Thyroid gland (tissue), 4 donors: ENCODE data around the gene ZNF420. TPM values are rescaled to one million over a fixed set of nuclear protein-coding genes. Genes with fewer than 3 reads are reported as not detected.
"Not testable (repeated sequence)": the region's sequence is repeated elsewhere in the genome, so short reads cannot be mapped to it uniquely, and the experiment has no call there.

Experiments
- DNase-seq, 2 donors: peaks; one replicate each; pipeline ENCODE4 v3.0.0-alpha.2; 2019
- H3K27ac ChIP-seq, 3 donors: fragments of 200-600 bp; sonication (generic); 1 replicate in 2 of 3; 2 replicates in 1 of 3; pipeline ENCODE4 v1.5.1; 2016 to 2019; ENCODE audit warnings: mild to moderate bottlenecking in 1 of 3, moderate library complexity in 1 of 3
- H3K27me3 ChIP-seq: fragments of 200-600 bp; sonication (generic); one replicate; pipeline ENCODE4 v1.5.1; 2019
- H3K36me3 ChIP-seq, 2 donors: fragments of 200-600 bp; sonication (generic); one replicate each; pipeline ENCODE4 v1.5.1; 2016 to 2019
- H3K4me1 ChIP-seq, 2 donors: fragments of 200-600 bp; sonication (generic); one replicate each; pipeline ENCODE4 v1.5.1; 2017 to 2019
- H3K4me3 ChIP-seq, 3 donors: fragments of 200-600 bp; sonication (generic); replicated peaks in 1 of 3; 1 replicate in 2 of 3; 2 replicates in 1 of 3; pipeline ENCODE4 v1.5.1; 2016; ENCODE audit warnings: mild to moderate bottlenecking in 1 of 3
- H3K9me3 ChIP-seq: fragments of 200-600 bp; sonication (generic); one replicate; pipeline ENCODE4 v1.5.1; 2017
- POLR2A ChIP-seq, 2 donors: fragments of 450-650 bp; IDR thresholded peaks; one replicate each; pipeline ENCODE4 v1.6.1; 2017; ENCODE audit warnings: antibody characterized with exemption in 2 of 2, mild to moderate bottlenecking in 2 of 2, moderate library complexity in 1 of 2
- WGBS, 2 donors: methylation state at CpG; one replicate each; pipeline ENCODE4 v1.1.5; 2017; 5-methylcytosine and 5-hydroxymethylcytosine counted together
- intact Hi-C: fragments of 100-400 bp; cut with DNase I; formaldehyde crosslinking; loops from one replicate; pipeline ENCODE4 v1.15.1; 2023
- total RNA-seq, 4 donors: library from RNA; depleted of rRNA; stranded (reverse); fragments of >200 nt; gene quantifications; one replicate each; pipeline ENCODE4 v1.2.3, GENCODE V29; 2016
- TF ChIP-seq, protein P1 (sequence below), 6 experiments: fragments of 200-600 bp in 3 of 6; fragments of 450-650 bp in 3 of 6; sonication (generic) in 3 of 6; IDR thresholded peaks; one replicate each; pipeline ENCODE4 v1.5.1; 2016 to 2019; ENCODE audit warnings: antibody characterized with exemption in 6 of 6, mild to moderate bottlenecking in 2 of 6, inconsistent platforms in 1 of 6, moderate library complexity in 1 of 6

ZNF420 gene
- total RNA-seq, 4 donors from 2014 or later, result 15.8 to 26.6 (median 16.8) TPM

DNA sequence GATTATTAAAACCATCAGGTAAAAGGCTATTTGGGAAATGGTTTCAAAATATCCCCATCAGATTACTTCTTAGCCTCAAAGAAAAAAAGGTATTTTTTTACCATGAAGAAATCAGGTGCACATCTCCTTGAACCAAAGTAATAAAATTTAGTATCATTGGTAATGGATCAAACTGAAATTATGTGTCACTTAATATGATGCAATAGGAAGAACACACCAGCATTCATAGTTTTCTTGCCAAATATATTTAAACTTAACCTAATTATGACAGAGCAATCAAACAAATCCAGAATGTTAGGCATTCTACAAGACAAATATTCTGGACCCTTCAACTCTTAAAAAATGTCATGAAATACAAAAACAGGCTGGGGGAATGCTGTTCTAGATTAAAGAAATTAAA is 4.1 kb upstream of the ZNF420 start:
- H3K36me3 ChIP-seq, result no peaks in the 10 kb centered on the region
- H3K27ac ChIP-seq, result no peak overlapping the region
- TF ChIP-seq, protein P1, sequence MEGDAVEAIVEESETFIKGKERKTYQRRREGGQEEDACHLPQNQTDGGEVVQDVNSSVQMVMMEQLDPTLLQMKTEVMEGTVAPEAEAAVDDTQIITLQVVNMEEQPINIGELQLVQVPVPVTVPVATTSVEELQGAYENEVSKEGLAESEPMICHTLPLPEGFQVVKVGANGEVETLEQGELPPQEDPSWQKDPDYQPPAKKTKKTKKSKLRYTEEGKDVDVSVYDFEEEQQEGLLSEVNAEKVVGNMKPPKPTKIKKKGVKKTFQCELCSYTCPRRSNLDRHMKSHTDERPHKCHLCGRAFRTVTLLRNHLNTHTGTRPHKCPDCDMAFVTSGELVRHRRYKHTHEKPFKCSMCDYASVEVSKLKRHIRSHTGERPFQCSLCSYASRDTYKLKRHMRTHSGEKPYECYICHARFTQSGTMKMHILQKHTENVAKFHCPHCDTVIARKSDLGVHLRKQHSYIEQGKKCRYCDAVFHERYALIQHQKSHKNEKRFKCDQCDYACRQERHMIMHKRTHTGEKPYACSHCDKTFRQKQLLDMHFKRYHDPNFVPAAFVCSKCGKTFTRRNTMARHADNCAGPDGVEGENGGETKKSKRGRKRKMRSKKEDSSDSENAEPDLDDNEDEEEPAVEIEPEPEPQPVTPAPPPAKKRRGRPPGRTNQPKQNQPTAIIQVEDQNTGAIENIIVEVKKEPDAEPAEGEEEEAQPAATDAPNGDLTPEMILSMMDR (IDR thresholded peaks at IDR 0.05), result no peak
- no peak for TF ChIP-seq POLR2A (IDR thresholded peaks at IDR 0.05)
- H3K27me3 ChIP-seq, result no peaks in the 10 kb centered on the region
- no peak overlapping the region for H3K4me3 ChIP-seq
- H3K9me3 ChIP-seq, result no peaks in the 10 kb centered on the region
- peaks cover 1 to 3% of the 10 kb centered on the region in 2 donors for H3K4me1 ChIP-seq
- intact Hi-C loops, result no loop called here
- DNase-seq, result no peak

DNA sequence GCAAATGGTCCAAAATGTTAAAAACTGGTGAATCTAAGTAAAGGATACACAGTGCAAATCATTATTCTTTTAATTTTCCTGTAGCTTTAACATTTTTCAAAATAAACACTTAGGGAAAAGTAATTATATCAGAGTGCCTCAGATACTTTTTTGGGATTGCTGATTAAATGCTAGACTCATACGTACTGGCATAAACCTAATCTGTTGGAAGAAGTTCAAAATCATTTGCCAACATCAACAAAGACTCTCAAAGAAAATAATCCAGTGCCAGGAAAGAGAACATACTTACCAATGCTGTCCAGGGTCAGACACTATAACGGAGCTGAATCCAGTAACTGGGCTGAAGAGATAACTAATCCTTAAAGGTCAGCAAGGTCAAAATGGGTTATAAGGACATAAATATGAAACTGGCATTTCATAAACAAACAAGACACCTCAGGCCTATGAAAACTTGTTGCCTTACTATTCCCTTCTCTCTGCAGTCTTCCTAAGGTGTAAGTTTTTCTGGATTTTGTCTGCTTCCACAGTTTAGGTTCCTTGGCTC is 3.3 kb upstream of the ZNF420 start:
- no peaks in the 10 kb centered on the region for H3K36me3 ChIP-seq
- H3K9me3 ChIP-seq, result no peaks in the 10 kb centered on the region
- no peaks in the 10 kb centered on the region for H3K27me3 ChIP-seq
- no peak for DNase-seq
- TF ChIP-seq, protein P1 (IDR thresholded peaks at IDR 0.05), result no peak
- no peak for TF ChIP-seq POLR2A (IDR thresholded peaks at IDR 0.05)
- intact Hi-C loops, result no loop called here
- H3K27ac ChIP-seq, result no peak overlapping the region
- no peak overlapping the region for H3K4me3 ChIP-seq
- H3K4me1 ChIP-seq, result peaks cover 7 to 9% of the 10 kb centered on the region in 2 donors
- WGBS, 2 donors, result 10 to 17% methylated on average over 2 of the region's 2 CpGs

DNA sequence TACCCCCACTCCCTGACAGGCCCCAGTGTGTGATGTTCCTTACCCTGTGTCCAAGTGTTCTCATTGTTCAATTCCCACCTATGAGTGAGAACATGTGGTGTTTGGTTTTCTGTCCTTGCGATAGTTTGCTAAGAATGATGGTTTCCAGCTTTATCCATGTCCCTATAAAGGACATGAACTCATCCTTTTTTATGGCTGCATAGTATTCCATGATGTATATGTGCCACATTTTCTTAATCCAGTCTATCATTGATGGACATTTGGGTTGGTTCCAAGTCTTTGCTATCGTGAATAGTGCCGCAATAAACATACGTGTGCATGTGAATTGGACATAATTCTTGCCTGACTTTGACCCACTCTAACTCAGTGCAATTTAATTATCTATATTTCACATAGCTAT is 1.7 kb upstream of the ZNF420 start:
- H3K4me3 ChIP-seq, H3K27me3 ChIP-seq, H3K9me3 ChIP-seq, H3K27ac ChIP-seq, H3K36me3 ChIP-seq, intact Hi-C loops, DNase-seq: not testable (repeated sequence)
- WGBS, 2 donors, result 98 to 99% methylated on average over 4 of the region's 4 CpGs
- H3K4me1 ChIP-seq, result peaks cover 7 to 10% of the 10 kb centered on the region in 2 donors

DNA sequence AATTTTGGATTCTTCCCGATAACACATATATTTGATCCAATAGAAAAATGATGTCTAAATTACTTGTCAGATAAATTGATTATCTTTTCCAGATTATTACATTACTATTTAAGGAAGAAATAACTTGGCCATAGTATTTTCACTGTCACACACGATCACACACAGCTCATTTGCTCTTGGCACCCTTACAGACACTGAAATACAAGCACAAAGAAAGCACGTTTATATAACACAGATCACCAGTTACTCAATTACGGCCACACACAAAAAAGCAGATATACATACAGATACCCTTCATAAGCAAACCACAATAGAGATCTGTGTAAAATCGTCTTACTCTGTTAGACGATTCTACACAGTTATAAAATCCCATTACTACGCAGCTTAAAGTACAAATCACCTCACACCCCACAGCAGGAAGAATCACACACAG is 716 bp upstream of the ZNF420 start:
- H3K36me3 ChIP-seq, result no peaks in the 10 kb centered on the region
- peak overlapping the region; percentile 66 to 81 (median 81) for H3K27ac ChIP-seq
- peak overlapping the region; percentile 34 to 59 (median 58) for H3K4me3 ChIP-seq
- H3K27me3 ChIP-seq, result no peaks in the 10 kb centered on the region
- peaks cover 7 to 10% of the 10 kb centered on the region in 2 donors for H3K4me1 ChIP-seq
- peak in 1 of 2 donors; percentile 10 for DNase-seq
- H3K9me3 ChIP-seq, result no peaks in the 10 kb centered on the region
- TF ChIP-seq POLR2A (IDR thresholded peaks at IDR 0.05), result no peak
- TF ChIP-seq, protein P1 (IDR thresholded peaks at IDR 0.05), result no peak
- intact Hi-C loops, result no loop called here
- WGBS, 2 donors, result 10 to 12% methylated on average over 7 of the region's 7 CpGs

DNA sequence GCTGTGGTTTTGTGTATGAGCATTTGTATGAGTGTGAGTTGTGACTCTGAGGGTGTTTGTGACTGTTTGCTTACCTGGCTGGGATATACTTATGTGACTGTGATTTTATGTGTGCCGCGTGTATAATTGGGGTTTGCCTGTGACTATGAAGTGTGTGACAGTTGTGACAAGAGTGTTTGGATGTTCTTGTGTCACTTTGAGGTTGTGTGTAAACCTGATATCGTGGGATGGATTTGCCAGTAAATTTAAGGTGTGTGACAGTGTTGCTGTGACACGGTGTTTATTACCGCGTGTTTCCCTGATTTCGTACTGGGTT is 442 bp downstream of the ZNF420 start:
- TF ChIP-seq POLR2A (IDR thresholded peaks at IDR 0.05), result no peak
- TF ChIP-seq, protein P1 (IDR thresholded peaks at IDR 0.05), result no peak
- no peaks in the 10 kb centered on the region for H3K27me3 ChIP-seq
- H3K9me3 ChIP-seq, result no peaks in the 10 kb centered on the region
- intact Hi-C loops, result no loop called here
- H3K27ac ChIP-seq, result peak overlapping the region; percentile 66 to 81 (median 81)
- WGBS, 2 donors, result 0 to 2% methylated on average over 7 of the region's 7 CpGs
- peaks cover 7 to 10% of the 10 kb centered on the region in 2 donors for H3K4me1 ChIP-seq
- no peaks in the 10 kb centered on the region for H3K36me3 ChIP-seq
- no peak for DNase-seq
- peak overlapping the region; percentile 34 to 62 (median 58) for H3K4me3 ChIP-seq

DNA sequence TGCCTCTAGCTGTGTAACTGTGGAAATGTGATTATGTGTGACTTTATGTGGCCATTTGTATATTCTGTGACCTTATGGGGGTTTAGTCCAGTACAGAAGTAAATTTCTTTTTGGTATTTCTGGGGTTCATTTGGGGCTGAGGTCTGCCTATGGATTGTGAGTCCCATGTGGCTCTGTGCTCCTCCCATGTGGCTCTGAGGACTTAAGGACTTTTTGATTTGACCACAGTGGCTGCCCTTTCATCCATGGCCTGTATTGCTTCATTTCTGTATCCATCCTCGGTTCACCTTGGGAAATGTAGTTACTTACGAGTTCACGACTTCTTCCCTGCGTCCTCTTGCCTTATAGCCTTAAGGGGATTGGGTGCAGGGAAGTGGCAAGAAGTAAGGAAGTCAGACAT is 1.0 kb downstream of the ZNF420 start:
- Histone ChIP-seq H3K36me3 (no peaks in the 10 kb centered on the region), H3K27ac (no peak overlapping the region), H3K4me1 (peaks cover 7 to 10% of the 10 kb centered on the region in 2 donors), H3K9me3 (no peaks in the 10 kb centered on the region), H3K4me3 (peak overlapping the region in 1 of 3 donors; percentile 58), H3K27me3 (no peaks in the 10 kb centered on the region)
- intact Hi-C loops, result no loop called here
- WGBS, 2 donors, result 68 to 75% methylated on average over 4 of the region's 4 CpGs
- TF ChIP-seq POLR2A (IDR thresholded peaks at IDR 0.05), result no peak
- TF ChIP-seq, protein P1 (IDR thresholded peaks at IDR 0.05), result no peak
- no peak for DNase-seq
